Sigmoid colon (tissue), 4 donors: ENCODE data around the gene LAMA3.

Experiments used
- EP300 ChIP-seq, 4 donors: sonication (generic); formaldehyde crosslinking; IDR thresholded peaks; one replicate each; pipeline ENCODE4 v1.6.1; 2017; ENCODE audit warnings: antibody characterized with exemption in 4 of 4
- POLR2A ChIP-seq, 2 donors: fragments of 450-650 bp; IDR thresholded peaks; one replicate each; pipeline ENCODE4 v1.6.1; 2016; ENCODE audit warnings: antibody characterized with exemption in 2 of 2, mild to moderate bottlenecking in 2 of 2, moderate library complexity in 2 of 2
- POLR2AphosphoS5 ChIP-seq, 4 donors: sonication (generic); formaldehyde crosslinking; IDR thresholded peaks; one replicate each; pipeline ENCODE4 v1.6.1; 2017; ENCODE audit warnings: antibody characterized with exemption in 4 of 4
- TF ChIP-seq, protein P1 (sequence below), 4 experiments: fragments of 450-650 bp in 3 of 4; fragments of 200-600 bp in 1 of 4; IDR thresholded peaks; one replicate each; pipeline ENCODE4 v1.5.1; 2016 to 2019; ENCODE audit warnings: antibody characterized with exemption in 4 of 4, mild to moderate bottlenecking in 3 of 4, moderate library complexity in 2 of 4

- TF ChIP-seq, protein P1, sequence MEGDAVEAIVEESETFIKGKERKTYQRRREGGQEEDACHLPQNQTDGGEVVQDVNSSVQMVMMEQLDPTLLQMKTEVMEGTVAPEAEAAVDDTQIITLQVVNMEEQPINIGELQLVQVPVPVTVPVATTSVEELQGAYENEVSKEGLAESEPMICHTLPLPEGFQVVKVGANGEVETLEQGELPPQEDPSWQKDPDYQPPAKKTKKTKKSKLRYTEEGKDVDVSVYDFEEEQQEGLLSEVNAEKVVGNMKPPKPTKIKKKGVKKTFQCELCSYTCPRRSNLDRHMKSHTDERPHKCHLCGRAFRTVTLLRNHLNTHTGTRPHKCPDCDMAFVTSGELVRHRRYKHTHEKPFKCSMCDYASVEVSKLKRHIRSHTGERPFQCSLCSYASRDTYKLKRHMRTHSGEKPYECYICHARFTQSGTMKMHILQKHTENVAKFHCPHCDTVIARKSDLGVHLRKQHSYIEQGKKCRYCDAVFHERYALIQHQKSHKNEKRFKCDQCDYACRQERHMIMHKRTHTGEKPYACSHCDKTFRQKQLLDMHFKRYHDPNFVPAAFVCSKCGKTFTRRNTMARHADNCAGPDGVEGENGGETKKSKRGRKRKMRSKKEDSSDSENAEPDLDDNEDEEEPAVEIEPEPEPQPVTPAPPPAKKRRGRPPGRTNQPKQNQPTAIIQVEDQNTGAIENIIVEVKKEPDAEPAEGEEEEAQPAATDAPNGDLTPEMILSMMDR (IDR thresholded peaks at IDR 0.05), result no peak
- TF ChIP-seq EP300 (IDR thresholded peaks at IDR 0.05), result no peak
- TF ChIP-seq POLR2A (IDR thresholded peaks at IDR 0.05), result no peak
- no peak for TF ChIP-seq POLR2AphosphoS5 (IDR thresholded peaks at IDR 0.05)
Measured at GRCh38 chr18:23912356-23912755, 223.1 kb downstream of the LAMA3 start.
